HG03280 (cell line): ENCODE data around the gene ESYT2.

Source experiments
- ATAC-seq: cut with Tn5 transposase; IDR thresholded peaks from one replicate; pipeline ENCODE4 v1.9.1; 2021; ENCODE audit warnings: mild to moderate bottlenecking, moderate library complexity; ENCODE audit not compliant: unreplicated experiment

The ESYT2 gene

DNA sequence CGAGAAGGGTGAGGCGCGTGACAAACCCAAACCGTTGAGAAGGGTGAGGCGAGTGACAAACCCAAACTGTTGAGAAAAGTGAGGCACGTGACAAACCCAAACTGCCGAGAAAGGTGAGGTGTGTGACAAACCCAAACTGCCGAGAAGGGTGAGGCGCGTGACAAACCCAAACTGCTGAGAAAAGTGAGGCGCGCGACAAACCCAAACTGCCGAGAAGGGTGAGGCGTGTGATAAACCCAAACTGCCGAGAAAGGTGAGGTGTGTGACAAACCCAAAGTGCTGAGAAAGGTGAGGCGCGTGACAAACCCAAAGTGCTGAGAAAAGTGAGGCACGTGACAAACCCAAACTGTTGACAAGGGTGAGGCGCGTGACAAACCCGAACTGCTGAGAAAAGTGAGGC lies 25.0 kb downstream of the ESYT2 start:
- no peak for ATAC-seq

DNA sequence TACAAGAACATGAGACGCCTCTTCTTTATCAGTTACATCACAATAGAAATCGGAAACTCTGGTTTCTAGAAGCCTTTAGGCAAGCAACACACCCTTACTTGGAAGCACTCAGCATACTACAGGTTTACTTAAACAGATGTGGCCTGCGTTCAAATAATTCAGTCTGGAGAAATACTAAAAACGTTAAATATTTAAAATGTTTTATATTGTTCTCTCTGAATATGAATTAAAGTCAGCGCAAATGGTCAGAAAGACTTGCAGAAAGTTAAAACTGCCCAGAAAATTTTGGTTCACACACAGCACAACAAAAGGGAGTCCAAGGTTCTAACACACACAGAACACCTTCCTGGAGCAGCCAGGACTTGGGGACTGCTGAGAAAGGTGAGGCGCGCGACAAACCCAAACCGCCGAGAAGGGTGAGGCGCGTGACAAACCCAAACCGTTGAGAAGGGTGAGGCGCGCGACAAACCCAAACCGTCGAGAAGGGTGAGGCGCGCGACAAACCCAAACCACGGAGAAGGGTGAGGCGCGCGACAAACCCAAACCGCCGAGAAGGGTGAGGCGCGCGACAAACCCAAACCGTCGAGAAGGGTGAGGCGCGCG lies 25.8 kb downstream of the ESYT2 start:
- no peak for ATAC-seq

DNA sequence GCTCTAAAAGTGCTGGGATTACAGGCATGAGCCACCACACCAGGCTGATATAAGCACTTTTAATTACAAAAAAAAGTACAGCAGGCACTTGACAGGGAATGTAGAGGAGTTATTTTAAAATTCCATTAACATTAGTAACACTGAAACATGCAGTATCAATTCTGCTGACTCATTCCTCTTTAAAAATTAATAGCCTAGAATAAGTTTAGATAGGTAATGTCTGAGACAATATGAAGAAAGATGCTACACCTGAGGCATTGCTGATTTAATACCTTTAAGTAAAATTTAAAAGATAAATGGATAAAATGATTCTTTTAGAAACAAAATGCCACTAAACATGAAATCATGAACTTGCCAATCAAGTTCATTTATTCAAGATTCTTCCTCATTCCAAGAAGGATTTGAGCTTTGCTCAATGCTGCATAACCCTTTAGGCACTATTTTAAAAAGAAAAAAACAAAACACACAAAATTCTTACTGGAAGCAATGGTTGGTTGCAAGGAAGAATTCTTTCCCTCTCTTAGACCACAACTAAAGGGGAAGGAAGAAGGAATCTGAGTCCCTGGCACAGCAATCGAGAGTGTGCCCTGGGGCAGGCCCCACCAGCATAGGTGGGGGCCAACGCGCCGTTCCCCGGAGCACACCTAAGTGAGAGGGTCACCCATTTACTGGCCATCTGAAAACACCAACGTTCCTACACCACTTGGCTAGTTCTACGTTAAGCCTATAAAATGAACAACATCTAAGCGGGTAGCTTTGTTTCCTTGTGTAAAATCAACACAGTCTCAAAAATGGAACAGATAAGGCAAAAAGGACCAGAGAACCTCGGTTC lies 26.6 kb downstream of the ESYT2 start:
- ATAC-seq: no peak

DNA sequence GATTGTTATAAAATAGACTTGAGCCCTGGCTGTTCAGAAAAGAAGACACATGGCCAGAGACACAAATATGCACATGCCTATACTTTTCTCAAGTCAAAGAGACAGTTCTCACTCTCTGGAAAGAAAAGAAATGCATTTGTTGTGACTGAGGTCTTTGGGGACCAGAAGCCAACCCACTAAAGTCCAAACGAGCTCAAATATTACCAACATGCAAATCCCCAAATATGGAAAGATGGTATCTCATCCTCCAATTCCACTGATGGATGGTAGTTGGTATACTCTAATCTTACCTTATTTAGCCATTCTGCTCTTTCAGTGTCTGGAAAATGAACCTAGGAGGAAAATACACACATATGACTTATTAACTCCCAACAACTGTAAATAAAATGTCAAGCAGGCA lies 30.6 kb downstream of the ESYT2 start:
- no peak for ATAC-seq

DNA sequence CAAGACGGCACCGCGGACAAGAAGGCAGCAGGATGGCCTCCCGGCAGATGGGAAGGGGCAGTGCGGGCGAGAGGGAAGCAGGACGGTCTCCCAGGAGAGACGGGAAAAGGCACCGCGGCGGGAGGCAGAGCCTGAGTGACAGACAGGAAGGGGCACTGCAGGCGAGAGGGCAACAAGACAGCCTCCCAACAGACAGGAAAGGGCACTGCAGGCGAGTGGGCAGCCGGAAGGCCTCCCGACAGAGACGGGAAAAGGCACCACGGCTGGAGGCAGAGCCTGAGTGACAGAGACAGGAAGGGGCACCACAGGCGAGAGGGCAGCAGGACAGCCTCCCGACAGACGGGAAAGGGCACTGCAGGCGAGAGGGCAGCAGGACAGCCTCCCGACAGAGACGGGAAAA lies 32.6 kb downstream of the ESYT2 start:
- no peak for ATAC-seq

DNA sequence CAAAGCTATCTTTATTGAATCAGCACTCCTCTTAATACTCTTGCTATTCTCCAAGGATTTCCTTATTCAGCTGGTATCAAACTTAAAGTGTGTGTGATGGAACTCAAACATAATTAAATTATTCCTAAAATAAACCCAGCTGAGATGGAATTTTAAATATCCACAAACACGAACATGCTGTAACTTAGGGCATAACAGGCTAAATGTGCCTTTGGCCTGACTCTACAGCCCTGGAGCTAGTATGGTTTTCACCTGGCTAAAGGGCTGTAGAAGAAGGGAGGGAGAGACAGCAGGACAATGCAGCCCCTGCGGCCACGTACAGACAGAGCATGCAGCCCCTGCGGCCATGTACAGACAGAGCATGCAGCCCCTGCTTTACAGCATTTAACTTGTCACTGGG lies 34.0 kb downstream of the ESYT2 start:
- no peak for ATAC-seq

DNA sequence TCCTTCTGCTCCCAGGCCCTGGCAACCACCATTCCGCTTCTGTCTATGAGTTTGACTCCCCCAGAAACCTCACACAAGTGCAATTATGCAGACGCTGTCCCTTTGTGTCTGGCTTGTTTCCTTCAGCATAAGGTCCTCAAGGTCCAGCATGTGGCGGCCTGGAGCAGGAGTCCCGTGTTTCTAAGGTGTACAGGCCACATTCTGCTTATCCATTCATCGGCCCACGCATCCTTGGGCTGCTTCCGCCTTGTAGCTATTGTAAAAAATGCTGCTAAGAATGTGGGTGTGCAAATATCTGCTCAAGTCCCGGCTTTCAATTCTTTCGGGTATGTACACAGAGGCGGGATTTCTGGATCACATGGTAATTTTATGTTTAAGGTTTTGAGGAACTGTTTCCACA lies 38.2 kb downstream of the ESYT2 start:
- ATAC-seq: no peak

DNA sequence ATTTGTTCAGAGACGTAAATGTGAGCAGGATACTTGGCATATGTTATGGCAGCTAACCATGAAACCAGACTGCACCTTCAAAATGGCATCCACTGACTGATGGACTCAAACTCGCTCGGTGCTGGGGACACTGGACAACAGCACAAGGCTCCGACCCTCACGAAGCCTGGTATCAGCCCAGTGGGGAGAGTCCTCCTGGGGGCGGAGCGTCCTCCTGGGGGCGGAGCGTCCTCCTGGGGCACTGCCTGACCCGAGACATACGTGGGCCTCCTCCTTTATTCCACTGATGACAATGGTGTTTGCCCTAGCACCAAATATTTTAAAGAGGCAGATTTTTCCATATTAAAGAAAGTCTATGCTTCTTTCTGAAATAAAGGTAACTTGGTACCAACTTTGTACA lies 39.5 kb downstream of the ESYT2 start:
- no peak for ATAC-seq

DNA sequence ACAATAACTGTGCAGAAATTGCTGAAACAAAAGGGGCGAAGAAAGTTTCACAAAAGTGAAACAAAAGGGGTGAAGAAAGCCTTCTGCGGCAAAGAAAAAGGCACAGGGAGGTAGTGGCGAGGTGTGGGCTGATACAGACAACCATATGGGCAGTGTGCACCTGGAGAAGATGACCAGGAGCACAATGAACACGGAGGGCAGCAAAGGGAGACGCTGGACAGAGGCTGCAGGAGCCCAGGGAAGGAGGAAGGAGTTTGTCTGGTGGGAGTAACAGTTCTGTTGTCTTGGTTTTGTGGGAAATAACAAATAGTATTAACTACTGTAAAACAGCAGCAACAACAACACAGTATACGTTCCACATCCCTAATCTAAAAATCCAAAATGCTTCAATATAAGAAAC lies 42.4 kb downstream of the ESYT2 start:
- ATAC-seq: no peak

DNA sequence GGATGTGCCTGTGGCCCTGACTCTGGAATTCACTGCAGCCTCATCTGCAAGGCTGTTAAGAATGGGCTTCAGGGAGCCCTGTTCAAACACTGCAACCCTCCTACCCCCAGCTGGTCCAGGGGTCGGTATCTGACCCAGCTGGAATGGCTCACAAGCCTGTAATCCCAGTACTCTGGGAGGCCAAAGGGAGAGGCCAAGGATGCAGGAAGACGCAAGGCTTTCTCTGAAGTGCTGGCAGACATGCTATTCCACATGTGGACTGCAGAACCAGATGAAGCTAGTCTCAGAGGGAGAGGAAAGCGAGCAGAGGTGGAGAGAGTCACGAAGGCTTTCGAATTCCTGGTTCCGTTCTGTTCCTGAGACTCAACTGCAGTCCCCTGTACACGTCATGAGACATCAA lies 45.0 kb downstream of the ESYT2 start:
- ATAC-seq: no peak

DNA sequence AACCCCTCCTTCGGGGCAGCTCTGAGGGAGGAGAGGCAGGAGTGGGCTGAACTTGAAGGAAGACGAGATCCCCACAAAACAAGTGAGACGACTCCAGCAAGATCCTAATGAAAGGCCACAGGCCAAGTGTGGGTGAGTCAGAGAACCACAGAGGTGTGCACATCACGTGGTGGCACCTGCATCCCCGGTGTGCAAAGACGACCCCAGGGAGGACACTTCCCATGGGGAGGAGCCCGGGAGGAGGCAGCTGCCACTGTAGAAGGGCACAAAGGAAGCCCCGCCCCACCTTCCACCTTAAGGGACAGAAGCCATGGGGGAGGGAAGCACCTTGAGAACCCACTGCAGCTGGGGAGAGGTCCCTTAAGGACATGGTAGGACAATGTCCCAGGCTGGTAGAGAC lies 45.7 kb downstream of the ESYT2 start:
- no peak for ATAC-seq

DNA sequence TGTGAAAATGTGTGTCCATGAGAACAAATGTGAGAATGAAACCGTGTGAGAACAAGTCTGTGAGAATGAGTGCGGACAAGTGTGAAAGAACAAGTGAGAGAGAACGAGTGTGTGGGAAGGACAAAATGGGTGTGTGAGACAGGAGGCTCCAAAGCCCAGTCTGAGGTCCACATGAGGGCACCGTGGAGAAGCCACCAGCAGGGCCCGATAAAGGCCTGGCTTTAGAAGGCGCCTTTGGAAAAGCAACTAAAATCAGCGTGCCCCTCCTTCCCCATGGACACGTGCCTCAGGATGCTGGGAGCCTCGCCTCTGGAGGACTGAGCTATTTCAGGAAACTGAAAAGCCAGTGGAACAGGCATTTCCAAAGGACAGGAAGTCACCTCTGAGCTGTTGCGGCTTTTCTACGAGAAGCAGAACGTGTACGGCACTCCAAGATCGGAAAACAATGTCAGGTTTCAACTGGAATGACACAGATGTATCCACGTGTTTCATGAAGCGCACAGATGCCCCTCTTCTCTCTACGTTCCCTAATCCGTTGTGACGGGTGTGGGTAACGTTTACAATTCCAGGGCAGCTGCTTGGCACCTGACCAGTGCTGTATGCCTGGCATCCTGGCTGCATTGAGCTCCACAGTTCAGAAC lies 46.4 kb downstream of the ESYT2 start:
- no peak for ATAC-seq

DNA sequence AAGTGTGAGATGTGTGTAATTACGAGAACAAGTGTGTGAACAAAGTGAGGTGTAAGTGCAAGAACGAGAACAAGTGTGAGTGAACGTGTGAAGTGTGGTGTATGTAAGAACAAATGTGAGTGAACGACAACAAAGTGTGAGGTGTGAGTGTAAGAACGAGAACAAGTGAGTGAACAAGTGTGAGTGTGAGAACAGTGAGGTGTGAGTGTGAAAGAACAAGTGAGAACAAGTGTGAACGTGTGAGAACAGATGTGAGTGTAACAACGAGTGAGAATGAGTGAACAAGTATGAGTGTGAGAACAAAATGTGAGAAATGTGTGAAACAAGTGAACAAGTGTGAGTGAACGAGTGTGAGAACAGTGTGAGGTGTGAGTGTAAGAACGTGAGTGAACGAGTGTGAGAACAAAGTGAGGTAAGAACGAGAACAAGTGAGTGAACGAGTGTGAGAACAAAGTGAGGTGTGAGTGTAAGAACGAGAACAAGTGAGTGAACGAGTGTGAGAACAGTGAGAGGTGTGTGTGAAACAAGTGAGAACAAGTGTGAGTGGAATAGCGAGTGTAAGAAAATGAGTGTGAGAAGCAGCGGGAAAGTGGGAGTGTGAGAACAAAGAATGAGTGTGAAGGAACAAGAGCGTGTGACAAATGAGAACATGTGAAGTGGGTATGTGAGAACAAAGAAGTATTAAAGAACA lies 47.2 kb downstream of the ESYT2 start:
- ATAC-seq: no peak

DNA sequence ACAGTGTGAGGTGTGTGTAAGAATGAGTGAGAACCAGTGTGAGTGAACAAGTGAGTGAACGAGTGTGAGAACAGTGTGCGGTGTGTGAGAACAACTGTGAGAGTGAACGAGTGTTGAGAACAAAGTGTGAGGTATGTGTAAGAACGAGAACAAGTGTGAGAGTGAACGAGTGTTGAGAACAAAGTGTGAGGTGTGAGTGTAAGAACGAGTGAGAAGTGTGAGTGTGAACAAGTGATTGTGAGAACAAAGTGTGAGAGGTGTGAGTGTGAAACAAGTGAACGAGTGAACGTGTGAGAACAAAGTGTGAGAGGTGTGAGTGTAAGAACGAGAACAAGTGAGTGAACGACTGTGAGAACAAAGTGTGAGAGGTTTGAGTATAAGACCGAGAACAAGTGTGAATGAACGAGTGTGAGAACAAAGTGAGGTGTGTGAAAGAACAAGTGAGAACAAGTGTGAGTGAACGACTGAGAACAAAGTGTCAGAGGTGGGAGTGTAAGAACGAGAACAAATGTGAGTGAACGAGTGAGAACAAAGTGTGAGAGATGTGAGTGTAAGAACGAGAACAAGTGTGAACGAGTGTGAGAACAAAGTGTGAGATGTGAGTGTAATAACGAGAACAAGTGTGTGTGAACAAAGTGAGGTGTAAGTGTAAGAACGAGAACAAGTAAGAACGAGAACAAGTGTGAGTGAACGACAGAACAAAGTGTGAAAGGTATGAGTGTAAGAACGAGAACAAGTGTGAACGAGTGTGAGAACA lies 47.9 kb downstream of the ESYT2 start:
- no peak for ATAC-seq

DNA sequence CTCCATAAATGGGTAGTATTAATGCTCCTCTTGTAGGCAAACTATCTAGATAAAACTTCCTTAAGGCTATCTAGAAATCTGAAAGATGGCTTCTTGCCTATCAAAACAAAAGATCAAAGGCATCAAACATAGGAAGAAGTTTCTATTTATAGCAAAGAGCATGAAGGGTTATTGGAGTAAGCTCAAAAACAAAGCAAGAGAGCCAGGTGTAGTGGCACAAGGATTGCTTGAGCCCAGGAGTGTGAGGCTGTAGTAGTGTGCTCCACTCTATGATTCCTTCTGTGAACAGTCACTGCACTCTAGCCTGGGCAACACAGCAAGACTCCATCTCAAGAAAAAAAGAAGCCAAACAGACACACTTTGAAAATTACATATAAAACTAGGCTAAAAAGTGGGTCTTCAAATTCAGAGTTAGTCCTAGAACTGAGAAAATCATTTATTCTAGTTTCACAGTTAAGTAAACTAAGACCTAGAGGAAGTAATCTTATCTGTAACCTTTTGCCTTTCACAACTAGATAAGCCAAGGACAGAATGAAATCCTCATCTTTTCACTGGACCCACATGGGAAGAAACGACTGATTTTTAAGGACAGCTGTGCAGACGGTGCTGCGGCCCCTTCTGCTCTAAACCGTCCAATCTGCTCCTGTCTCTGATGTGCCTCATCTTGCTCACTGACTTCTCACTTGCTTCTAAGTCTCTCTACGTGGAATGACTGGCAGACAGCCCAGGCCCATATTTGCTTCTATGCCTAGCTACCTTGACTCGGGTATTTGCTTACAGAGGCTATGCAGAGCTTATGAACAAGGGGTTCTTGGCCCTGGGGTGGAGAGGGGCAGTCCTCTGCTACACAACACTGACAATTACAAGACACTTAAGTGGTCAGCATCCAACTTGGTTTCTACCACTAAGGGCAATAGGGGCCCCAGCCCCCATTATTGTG lies 50.0 kb downstream of the ESYT2 start:
- ATAC-seq: no peak

DNA sequence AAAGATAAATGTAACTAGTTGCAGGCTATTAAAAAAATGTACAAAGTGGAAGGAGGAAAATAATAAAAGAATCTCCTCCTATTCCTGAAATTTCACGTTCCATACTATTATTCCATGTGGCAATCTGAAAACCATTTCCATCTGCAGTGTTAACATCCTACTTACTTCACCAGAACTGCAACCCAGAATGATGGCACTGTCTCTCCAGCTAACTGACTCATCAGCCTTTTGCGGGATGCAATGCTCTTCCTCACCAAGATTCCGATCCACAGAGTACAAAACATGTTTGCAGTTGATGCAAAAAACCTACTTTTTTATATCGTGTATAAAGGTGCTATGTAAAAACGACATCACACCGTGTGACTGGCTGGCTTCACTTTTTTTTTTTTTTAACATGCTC lies 50.8 kb downstream of the ESYT2 start:
- ATAC-seq: no peak

DNA sequence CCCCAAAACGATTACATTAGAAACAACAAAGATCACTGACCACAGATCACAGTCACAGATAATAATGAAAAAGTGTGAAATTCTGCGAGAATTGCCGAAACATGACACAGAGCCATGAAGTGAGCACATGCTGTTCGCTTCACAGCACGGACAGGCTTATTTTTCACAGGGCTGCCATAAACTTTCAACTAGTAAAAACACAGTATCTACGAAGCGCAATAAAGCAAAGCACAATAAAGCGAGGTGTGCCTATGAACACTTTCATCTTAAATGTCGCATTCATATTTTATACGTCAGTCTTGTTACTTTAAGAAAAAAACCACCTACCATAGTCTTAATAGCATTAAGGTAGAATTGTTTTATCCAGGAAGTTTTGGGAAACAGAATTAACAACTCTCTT lies 51.5 kb downstream of the ESYT2 start:
- ATAC-seq: no peak

DNA sequence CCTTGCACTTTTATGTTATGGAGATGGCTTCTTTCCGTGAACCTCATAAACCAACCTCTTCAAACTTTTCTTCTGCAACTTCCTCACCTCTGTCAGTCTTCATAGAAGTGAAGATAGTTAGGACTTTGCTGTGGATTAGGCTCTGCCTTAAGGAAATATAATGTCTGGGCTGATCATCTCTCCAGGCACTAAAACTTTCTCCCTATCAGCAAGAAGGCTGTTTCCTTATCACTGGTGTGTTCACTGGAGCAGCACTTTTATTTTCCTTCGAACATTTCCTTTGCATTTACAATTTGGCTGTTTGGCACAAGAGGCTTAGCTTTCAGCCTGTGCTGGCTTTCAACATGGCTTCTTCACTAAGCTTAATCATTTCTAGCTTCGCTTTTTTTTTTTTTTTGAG lies 52.8 kb downstream of the ESYT2 start:
- ATAC-seq: no peak

DNA sequence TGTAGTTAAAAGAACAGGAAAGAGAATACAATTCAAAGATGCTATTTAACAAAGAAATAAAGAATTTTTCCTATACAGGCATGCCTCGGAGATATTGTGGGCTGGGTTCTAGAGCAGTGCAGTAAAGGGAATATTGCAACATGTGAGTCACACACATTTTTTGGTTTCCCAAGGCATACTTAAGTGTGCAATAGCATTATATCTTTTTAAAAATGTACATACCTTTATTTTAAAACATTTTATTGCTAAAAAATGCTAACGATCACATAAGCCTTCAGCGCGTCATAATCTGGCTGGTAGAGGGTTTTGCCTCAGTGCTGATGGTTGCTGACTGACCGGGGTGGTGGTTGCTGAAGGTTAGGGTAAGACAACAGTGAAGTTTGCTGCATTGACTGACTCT lies 54.4 kb downstream of the ESYT2 start:
- ATAC-seq: no peak

DNA sequence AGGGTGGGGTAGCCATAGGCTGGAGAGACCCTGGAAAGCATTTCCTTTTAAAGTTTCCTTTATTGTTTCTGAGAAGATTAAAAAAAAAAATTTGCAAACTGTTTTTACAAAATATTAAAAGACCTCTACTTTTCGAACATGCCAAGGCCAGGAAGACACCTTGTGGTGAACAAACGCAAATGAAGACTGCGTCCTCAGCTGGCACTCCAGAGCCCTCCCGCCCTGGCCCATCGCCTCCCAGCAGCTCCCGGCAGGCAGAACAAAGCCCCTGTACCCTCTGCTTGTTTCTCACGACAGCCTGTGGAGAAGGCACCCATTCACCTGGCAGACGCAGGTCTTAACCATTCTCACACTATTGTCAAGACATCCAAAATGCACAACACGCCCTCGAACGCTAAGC lies 56.4 kb downstream of the ESYT2 start:
- ATAC-seq: no peak
